Upper lobe of left lung (tissue), 6 donors: ENCODE data around the gene PIK3C2B. TPM values are rescaled to one million over a fixed set of nuclear protein-coding genes. Genes with fewer than 3 reads are reported as not detected.
A peak's percentile ranks its signal among the peaks of the same experiment; 100 is the strongest.

Experiments
- ATAC-seq, 2 donors: fragments of 200-7000 bp; cut with Tn5 transposase; one replicate each; pipeline ENCODE4 v1.9.1; 2022; ENCODE audit warnings: mild to moderate bottlenecking in 2 of 2, moderate library complexity in 2 of 2; ENCODE audit not compliant: low FRiP score in 2 of 2
- DNase-seq, 2 donors: peaks; one replicate each; pipeline ENCODE4 v3.0.0-alpha.2; 2019 to 2020
- H3K27ac ChIP-seq, 4 donors: fragments of 200-600 bp; sonication (generic); one replicate each; pipeline ENCODE4 v1.5.1; 2016 to 2019
- H3K27me3 ChIP-seq, 4 donors: fragments of 200-600 bp; sonication (generic); one replicate each; pipeline ENCODE4 v1.5.1; 2017 to 2019
- H3K36me3 ChIP-seq, 4 donors: fragments of 200-600 bp; sonication (generic); one replicate each; pipeline ENCODE4 v1.5.1; 2016 to 2019
- H3K4me1 ChIP-seq, 4 donors: fragments of 200-600 bp; sonication (generic); one replicate each; pipeline ENCODE4 v1.5.1; 2018 to 2019
- H3K4me3 ChIP-seq, 4 donors: fragments of 200-600 bp; sonication (generic); one replicate each; pipeline ENCODE4 v1.5.1; 2017 to 2019; ENCODE audit warnings: mild to moderate bottlenecking in 2 of 4, moderate library complexity in 1 of 4
- H3K9me3 ChIP-seq, 4 donors: fragments of 200-600 bp; sonication (generic); one replicate each; pipeline ENCODE4 v1.5.1; 2018 to 2019
- EP300 ChIP-seq, 4 donors: sonication (generic); formaldehyde crosslinking; IDR thresholded peaks; one replicate each; pipeline ENCODE4 v1.5.1; 2017; ENCODE audit warnings: antibody characterized with exemption in 4 of 4, control low read depth in 2 of 4
- POLR2A ChIP-seq, 4 donors: fragments of 450-650 bp; IDR thresholded peaks; one replicate each; pipeline ENCODE4 v1.5.1; 2016 to 2017; ENCODE audit warnings: antibody characterized with exemption in 4 of 4, mild to moderate bottlenecking in 2 of 4
- POLR2AphosphoS5 ChIP-seq, 2 donors: sonication (generic); formaldehyde crosslinking; IDR thresholded peaks; one replicate each; pipeline ENCODE4 v1.5.1; 2017; ENCODE audit warnings: antibody characterized with exemption in 2 of 2
- WGBS, 2 donors: methylation state at CpG; one replicate each; pipeline ENCODE4 v1.1.5; 2017 to 2018; 5-methylcytosine and 5-hydroxymethylcytosine counted together
- total RNA-seq, 6 donors: library from RNA; depleted of rRNA in 4 of 6; stranded (reverse); fragments of >200 nt in 4 of 6; gene quantifications; one replicate each; pipeline versions ENCODE4 v1.1.0 to v1.2.1, GENCODE V29; 2016 to 2021
- TF ChIP-seq, protein P1 (sequence below), 6 experiments: fragments of 450-650 bp in 4 of 6; fragments of 200-600 bp in 2 of 6; sonication (generic) in 2 of 6; IDR thresholded peaks; one replicate each; pipeline ENCODE4 v1.5.1; 2016 to 2019; ENCODE audit warnings: antibody characterized with exemption in 6 of 6
- donor health status: DM: no; HTN: no; CAD: no; lungs with moderate emphysema.
- donor health status: DM: no; HTN: yes; CAD: no; lungs with severe emphysema.

The PIK3C2B gene
- total RNA-seq, 6 donors from 2014 or later, result 14.1 to 84.9 (median 39.9) TPM

DNA sequence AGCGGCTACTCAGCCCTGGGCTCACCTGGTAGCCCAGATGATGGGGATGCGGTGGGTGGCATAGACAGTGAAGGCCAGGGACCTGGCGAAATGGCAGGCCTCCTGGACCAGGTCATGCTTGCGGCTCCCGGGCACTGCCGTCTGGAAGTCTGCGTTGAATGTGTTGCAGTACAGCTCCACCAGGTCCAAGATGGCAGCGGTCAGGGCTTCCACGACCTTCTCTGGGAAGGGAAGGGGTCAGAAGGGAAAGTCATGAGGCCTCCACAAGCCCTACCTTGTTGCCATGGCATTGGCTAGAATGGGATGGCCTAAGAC lies 38.8 kb downstream of the PIK3C2B start:
- Histone ChIP-seq H3K4me1 (peaks cover 19 to 38% (median 32%) of the 10 kb centered on the region in 4 donors), H3K36me3 (peaks cover 0 to 45% (median 33%) of the 10 kb centered on the region in 4 donors), H3K9me3 (no peaks in the 10 kb centered on the region), H3K27me3 (no peaks in the 10 kb centered on the region), H3K4me3 (no peak overlapping the region), H3K27ac (no peak overlapping the region)
- no peak for DNase-seq
- no peak for ATAC-seq
- WGBS, 2 donors, result 98 to 100% methylated on average over 5 to 9 of the region's 9 CpGs
- TF ChIP-seq, protein P1, sequence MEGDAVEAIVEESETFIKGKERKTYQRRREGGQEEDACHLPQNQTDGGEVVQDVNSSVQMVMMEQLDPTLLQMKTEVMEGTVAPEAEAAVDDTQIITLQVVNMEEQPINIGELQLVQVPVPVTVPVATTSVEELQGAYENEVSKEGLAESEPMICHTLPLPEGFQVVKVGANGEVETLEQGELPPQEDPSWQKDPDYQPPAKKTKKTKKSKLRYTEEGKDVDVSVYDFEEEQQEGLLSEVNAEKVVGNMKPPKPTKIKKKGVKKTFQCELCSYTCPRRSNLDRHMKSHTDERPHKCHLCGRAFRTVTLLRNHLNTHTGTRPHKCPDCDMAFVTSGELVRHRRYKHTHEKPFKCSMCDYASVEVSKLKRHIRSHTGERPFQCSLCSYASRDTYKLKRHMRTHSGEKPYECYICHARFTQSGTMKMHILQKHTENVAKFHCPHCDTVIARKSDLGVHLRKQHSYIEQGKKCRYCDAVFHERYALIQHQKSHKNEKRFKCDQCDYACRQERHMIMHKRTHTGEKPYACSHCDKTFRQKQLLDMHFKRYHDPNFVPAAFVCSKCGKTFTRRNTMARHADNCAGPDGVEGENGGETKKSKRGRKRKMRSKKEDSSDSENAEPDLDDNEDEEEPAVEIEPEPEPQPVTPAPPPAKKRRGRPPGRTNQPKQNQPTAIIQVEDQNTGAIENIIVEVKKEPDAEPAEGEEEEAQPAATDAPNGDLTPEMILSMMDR (IDR thresholded peaks at IDR 0.05), result no peak
- TF ChIP-seq POLR2A (IDR thresholded peaks at IDR 0.05) (no peak), POLR2AphosphoS5 (IDR thresholded peaks at IDR 0.05) (no peak), EP300 (IDR thresholded peaks at IDR 0.05) (no peak)

DNA sequence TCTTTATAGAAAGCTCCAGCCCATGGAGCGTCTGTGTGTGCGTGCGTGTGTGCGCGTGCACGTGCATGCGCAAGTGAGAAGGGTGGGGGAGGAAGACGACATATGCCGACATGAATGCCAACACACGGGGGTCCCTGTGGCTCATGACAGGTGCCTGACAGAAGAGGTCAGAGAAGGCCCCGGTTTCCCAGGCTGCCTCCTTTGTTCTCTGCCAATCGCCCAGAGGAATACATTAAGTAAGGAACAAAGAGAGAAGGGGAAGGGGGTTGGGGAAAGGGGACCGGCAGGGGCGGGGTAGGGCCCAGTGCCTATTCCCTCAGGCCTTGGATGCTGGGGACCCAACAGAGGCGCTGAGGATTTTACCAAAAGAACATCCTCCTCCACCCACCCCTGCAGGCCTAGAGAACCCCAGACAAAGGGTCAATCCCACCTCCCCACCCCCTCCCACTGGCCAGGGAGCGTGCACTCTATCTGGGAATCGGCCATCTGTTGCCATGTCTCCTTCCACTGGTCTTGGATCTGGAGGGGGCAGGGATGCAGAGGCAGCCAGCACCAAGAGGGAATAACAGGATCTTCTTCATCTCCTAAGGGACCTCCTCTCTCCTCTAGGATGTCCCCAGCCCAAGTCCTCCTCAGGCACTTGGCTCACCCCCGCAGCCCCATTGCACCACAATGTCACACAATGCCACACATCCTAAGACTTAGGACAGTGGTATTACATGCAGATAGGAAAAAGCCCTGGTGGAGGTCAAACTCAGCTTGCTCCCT lies 39.4 kb downstream of the PIK3C2B start:
- H3K27ac ChIP-seq, result peak overlapping the region in 2 of 4 donors; percentile 64 to 82
- no peaks in the 10 kb centered on the region for H3K27me3 ChIP-seq
- peaks cover 18 to 38% (median 30%) of the 10 kb centered on the region in 4 donors for H3K4me1 ChIP-seq
- H3K9me3 ChIP-seq, result no peaks in the 10 kb centered on the region
- TF ChIP-seq EP300 (IDR thresholded peaks at IDR 0.05) (no peak), POLR2AphosphoS5 (IDR thresholded peaks at IDR 0.05) (no peak), POLR2A (IDR thresholded peaks at IDR 0.05) (no peak)
- TF ChIP-seq, protein P1 (IDR thresholded peaks at IDR 0.05), result no peak
- WGBS, 2 donors, result 76 to 81% methylated on average over 18 of the region's 18 CpGs
- no peak for DNase-seq
- no peak for ATAC-seq
- no peak overlapping the region for H3K4me3 ChIP-seq
- peaks cover 0 to 42% (median 30%) of the 10 kb centered on the region in 4 donors for H3K36me3 ChIP-seq

DNA sequence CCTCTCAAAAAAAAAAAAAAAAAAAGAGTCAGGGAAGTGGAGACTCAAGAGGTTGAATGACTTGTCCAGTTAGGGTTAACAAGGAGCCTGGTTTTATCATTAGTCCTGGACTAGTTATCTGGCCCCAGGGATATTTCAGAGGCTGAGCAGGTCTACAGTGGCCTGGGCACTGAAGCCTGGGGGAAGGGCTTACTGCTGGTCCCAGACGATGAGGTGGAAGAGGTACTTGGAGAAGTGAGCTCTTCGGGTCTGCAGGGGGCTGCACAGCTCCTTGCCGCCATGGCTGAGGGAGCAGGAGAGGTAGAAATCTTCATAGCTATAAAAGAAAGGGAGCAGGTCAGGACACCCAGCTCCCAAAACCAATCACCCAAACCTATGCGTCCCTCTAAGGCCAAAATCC lies 40.1 kb downstream of the PIK3C2B start:
- Histone ChIP-seq H3K27ac (peak overlapping the region in 2 of 4 donors; percentile 64 to 82), H3K4me1 (peaks cover 17 to 43% (median 27%) of the 10 kb centered on the region in 4 donors), H3K9me3 (no peaks in the 10 kb centered on the region), H3K27me3 (no peaks in the 10 kb centered on the region), H3K4me3 (no peak overlapping the region), H3K36me3 (peaks cover 0 to 45% (median 27%) of the 10 kb centered on the region in 4 donors)
- TF ChIP-seq POLR2AphosphoS5 (IDR thresholded peaks at IDR 0.05) (no peak), POLR2A (IDR thresholded peaks at IDR 0.05) (no peak), EP300 (IDR thresholded peaks at IDR 0.05) (no peak)
- DNase-seq (no peak), ATAC-seq (no peak)
- WGBS, 2 donors, result 88 to 91% methylated on average over 4 of the region's 4 CpGs

DNA sequence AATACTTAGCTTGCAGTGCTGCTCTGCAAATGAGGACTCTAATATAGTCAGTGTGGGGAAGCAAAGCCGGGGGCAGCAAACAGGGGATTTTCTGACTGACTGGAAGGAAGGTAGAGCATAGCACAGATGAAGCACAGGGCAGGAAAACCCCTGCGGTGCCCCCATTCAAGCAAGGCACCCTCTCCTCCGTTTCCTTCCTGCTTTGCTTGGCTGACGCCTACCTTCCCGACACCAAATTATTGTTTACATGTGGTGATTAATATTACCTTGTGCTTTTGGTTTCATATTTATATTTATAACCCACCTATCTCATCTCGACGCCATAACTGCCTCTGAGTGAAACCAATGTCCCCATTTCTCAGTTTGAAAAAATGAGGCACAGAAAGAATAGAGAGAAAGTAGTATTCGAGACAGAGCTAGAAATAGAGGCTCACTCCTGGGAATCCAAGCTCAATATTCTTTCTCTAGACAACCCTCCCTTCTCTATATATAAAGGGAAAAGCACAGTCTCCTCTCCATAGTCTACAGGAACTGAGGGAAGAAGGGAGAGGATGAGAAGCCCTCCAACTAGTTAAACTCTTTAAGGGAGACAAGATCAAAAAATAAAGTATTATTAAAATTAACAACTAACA lies 41.3 kb downstream of the PIK3C2B start:
- ATAC-seq, result no peak
- TF ChIP-seq POLR2AphosphoS5 (IDR thresholded peaks at IDR 0.05) (peak; percentile 31 to 61), EP300 (IDR thresholded peaks at IDR 0.05) (peak in 2 of 4 donors; percentile 58 to 69), POLR2A (IDR thresholded peaks at IDR 0.05) (no peak)
- TF ChIP-seq, protein P1 (IDR thresholded peaks at IDR 0.05), result no peak
- no peak overlapping the region for H3K4me3 ChIP-seq
- H3K4me1 ChIP-seq, result peaks cover 24 to 43% (median 29%) of the 10 kb centered on the region in 4 donors
- H3K9me3 ChIP-seq, result no peaks in the 10 kb centered on the region
- no peaks in the 10 kb centered on the region for H3K27me3 ChIP-seq
- peak overlapping the region; percentile 33 to 82 (median 62) for H3K27ac ChIP-seq
- WGBS, 2 donors, result 49 to 50% methylated on average over 8 of the region's 8 CpGs
- DNase-seq, result no peak
- H3K36me3 ChIP-seq, result peaks cover 0 to 42% (median 22%) of the 10 kb centered on the region in 4 donors

DNA sequence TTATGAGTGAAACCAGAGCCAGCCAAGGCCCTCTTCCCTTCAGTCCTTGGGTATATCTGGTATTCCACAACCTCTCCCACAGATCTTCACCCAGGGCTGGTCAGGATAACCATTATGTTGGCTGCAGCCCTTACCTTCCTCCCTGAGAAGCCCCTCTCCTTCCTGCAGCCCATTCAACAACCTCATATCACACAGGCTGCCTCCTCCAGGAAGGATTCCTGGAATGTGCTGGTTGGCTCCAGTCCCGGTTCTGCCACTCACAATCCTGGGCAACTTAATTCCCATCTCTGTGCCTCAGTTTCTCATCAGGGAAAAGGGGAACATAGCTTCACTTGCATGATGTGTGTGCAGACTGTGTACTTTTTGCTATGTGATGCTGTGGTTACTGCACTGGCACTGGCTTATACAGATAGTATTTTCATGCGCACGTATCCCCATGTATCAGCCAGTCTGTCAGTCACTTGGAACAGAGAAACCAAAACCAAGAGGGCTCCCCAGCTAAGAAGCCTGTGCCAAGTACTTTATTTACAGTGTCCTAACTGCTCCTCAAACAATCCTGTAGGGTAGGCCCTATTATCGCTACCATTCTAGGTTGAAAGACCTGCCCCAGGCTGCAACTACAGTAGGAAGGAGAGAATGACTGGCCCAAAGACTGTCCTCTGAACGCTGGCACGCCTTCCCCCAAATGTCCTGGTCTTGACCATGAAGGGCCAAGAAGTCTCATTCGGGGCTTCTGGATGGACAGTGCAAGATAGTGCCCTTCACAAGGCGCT lies 43.1 kb downstream of the PIK3C2B start:
- no peak for DNase-seq
- Histone ChIP-seq H3K4me1 (peaks cover 26 to 39% (median 32%) of the 10 kb centered on the region in 4 donors), H3K27ac (peak overlapping the region; percentile 47 to 82 (median 78)), H3K4me3 (no peak overlapping the region), H3K27me3 (no peaks in the 10 kb centered on the region), H3K9me3 (no peaks in the 10 kb centered on the region), H3K36me3 (peaks cover 0 to 32% (median 22%) of the 10 kb centered on the region in 4 donors)
- TF ChIP-seq POLR2A (IDR thresholded peaks at IDR 0.05) (no peak), POLR2AphosphoS5 (IDR thresholded peaks at IDR 0.05) (no peak), EP300 (IDR thresholded peaks at IDR 0.05) (no peak)
- TF ChIP-seq, protein P1 (IDR thresholded peaks at IDR 0.05), result no peak
- ATAC-seq, result no peak
- WGBS, 2 donors, result 52 to 64% methylated on average over 8 of the region's 8 CpGs
